ENCODE data around the gene EEF2K.
"Not testable (repeated sequence)": the region's sequence is repeated elsewhere in the genome, so short reads cannot be mapped to it uniquely, and the experiment has no call there.

The EEF2K gene

GRCh38 chr16:22190081-22190775 is 15.8 kb upstream of the EEF2K start:
- peak; percentile 100 for DNase-seq

GRCh38 chr16:22190776-22191531 is 15.1 kb upstream of the EEF2K start:
- DNase-seq = peak; percentile 96

GRCh38 chr16:22191532-22192260 is 14.4 kb upstream of the EEF2K start:
- peak in 1 of 2 donors; percentile 33 for DNase-seq

GRCh38 chr16:22192261-22193062 is 13.6 kb upstream of the EEF2K start:
- DNase-seq = peak; percentile 56 to 62

GRCh38 chr16:22193063-22193411 is 13.0 kb upstream of the EEF2K start:
- no peak for DNase-seq

GRCh38 chr16:22194707-22195444 is 11.2 kb upstream of the EEF2K start:
- no peak for DNase-seq

GRCh38 chr16:22195445-22195694 is 10.7 kb upstream of the EEF2K start:
- no peak for DNase-seq

GRCh38 chr16:22195695-22196558 is 10.2 kb upstream of the EEF2K start:
- peak; percentile 95 to 98 for DNase-seq

- not testable (repeated sequence) for DNase-seq
These were observed 9.4 kb upstream of the EEF2K start for GRCh38 chr16:22196559-22197168.

GRCh38 chr16:22198547-22199293 is 7.4 kb upstream of the EEF2K start:
- no peak for DNase-seq

- DNase-seq = no peak
These were observed 3.8 kb upstream of the EEF2K start for GRCh38 chr16:22202261-22202637.

GRCh38 chr16:22203091-22203490 is 3.0 kb upstream of the EEF2K start:
- no peak for DNase-seq

- DNase-seq = no peak
These were observed 1.9 kb upstream of the EEF2K start for GRCh38 chr16:22204091-22204655.

- no peak for DNase-seq
These were observed 483 bp upstream of the EEF2K start for GRCh38 chr16:22205577-22206012.

- DNase-seq = peak in 1 of 2 donors; percentile 52
These were observed 1.0 kb downstream of the EEF2K start for GRCh38 chr16:22206842-22207714.

GRCh38 chr16:22207715-22208360 is 1.8 kb downstream of the EEF2K start:
- DNase-seq = no peak

- DNase-seq = no peak
These were observed 4.2 kb downstream of the EEF2K start for GRCh38 chr16:22210285-22210684.

- DNase-seq = no peak
These were observed 4.8 kb downstream of the EEF2K start for GRCh38 chr16:22210854-22211253.

Measured in stimulated activated CD4-positive, alpha-beta T cell treated with anti-CD3 and anti-CD28 coated beads, Interleukin-2, amount 100 ng/mL, for 48 hours (primary cell).